Psoas muscle (tissue), 8 donors: ENCODE measurements around the gene SYNDIG1. TPM values are rescaled to one million over a fixed set of nuclear protein-coding genes. Genes with fewer than 3 reads are reported as not detected.

Experiments
- ATAC-seq, 4 donors: fragments of 200-7000 bp; cut with Tn5 transposase; one replicate each; pipeline ENCODE4 v1.9.1; 2020; ENCODE audit warnings: moderate library complexity in 3 of 4, mild to moderate bottlenecking in 2 of 4
- DNase-seq, 2 donors: peaks; one replicate each; pipeline ENCODE4 v3.0.0-alpha.2; 2020
- H3K27ac ChIP-seq: fragments of 200-600 bp; one replicate; pipeline ENCODE4 v1.8.0; 2022
- H3K27me3 ChIP-seq, 3 donors: fragments of 200-600 bp in 1 of 3; one replicate each; pipeline versions ENCODE4 v1.6.1 to v1.8.0; 2013 to 2022; ENCODE audit warnings: low read length in 2 of 3, mild to moderate bottlenecking in 2 of 3, moderate library complexity in 1 of 3; ENCODE audit not compliant: insufficient read depth in 3 of 3
- H3K36me3 ChIP-seq, 2 donors: fragments of 200-600 bp in 1 of 2; one replicate each; pipeline versions ENCODE4 v1.6.1 to v1.8.0; 2013 to 2022; ENCODE audit warnings: low read depth in 1 of 2, mild to moderate bottlenecking in 1 of 2, moderate library complexity in 1 of 2; ENCODE audit not compliant: insufficient read depth in 1 of 2
- H3K4me1 ChIP-seq: fragments of 200-600 bp; one replicate; pipeline ENCODE4 v1.8.0; 2022
- H3K4me3 ChIP-seq: fragments of 200-600 bp; one replicate; pipeline ENCODE4 v1.8.0; 2022; ENCODE audit warnings: mild to moderate bottlenecking
- H3K9me3 ChIP-seq: fragments of 200-600 bp; one replicate; pipeline ENCODE4 v1.8.0; 2022
- WGBS, 3 donors: extraction: QIAGEN DNeasy Blood & Tissue Kit; methylation state at CpG; one replicate each; pipeline versions ENCODE4 v1.1.6 to v1.1.7; 2013; 5-methylcytosine and 5-hydroxymethylcytosine counted together
- intact Hi-C, 2 donors: fragments of 100-400 bp; cut with DNase I; formaldehyde crosslinking; loops; one replicate each; pipeline versions ENCODE4 v1.11.0 to v1.14.2; 2022
- polyA plus RNA-seq, 3 donors: library from polyadenylated mRNA; stranded (reverse); fragments of 200-250 nt; gene quantifications; one replicate each; pipeline ENCODE4 v1.2.3, GENCODE V29; 2013
- total RNA-seq, 4 donors: library from RNA; stranded (reverse); fragmentation: NEBNext Ultra II Directional in 2 of 4; extraction: Animal tissue kit (Norgen Biotek cat#: 25700) in 2 of 4; gene quantifications; one replicate each; pipeline versions ENCODE4 v1.2.1 to v1.2.4, GENCODE V29; 2021 to 2023
- TF ChIP-seq, protein P1 (sequence below): fragments of 200-600 bp; IDR thresholded peaks from one replicate; pipeline ENCODE4 v1.8.0; 2022; ENCODE audit warnings: antibody characterized with exemption
- donor health status: healthy with polysubstance abuse.
- donor health status: DM: no; HTN: no; CAD: no; lungs with moderate emphysema.
- donor health status: Bipolar disorder and iron deficiency.
- donor health status: healthy.
- donor health status: DM: yes; HTN: yes; CAD: no.
- donor health status: DM: no; HTN: no; CAD: no.
- donor health status: DM: no; HTN: no; CAD: no.
- donor health status: DM: yes; HTN: yes; CAD: no.

Gene SYNDIG1
- total and polyA plus RNA-seq, 7 donors, result 0.03 to 0.10 TPM; not detected in 5

DNA sequence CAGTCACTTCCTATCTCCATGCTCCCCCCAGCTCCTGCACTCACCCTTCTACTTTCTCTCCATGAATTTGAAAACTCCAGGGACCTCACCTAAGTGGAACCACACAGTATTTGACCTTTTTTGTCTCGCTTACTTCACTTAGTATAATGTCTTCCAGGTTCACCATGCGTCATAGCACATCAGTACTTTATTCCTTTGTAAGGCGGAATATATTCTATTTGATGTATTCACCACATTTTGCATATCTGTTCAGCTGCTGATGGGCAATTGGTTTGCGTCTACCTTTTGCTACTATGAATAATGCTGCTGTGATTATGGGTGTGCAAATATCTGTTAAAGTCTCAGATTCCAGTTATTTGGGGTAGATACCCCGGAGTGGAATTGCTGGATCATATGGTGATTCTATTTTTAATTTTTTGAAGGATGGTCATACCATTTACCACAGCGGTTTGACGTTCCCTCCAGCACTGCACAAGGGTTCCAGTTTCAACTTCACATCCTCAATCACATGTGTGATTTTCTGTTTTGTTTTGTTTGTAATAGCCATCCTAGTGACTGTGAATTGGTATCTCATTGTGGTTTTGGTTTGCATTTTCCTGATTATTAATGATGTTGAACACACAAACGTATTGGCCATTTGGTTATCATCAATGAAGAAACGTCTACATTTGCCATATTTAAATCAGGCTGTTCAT, 20.3 kb upstream of the SYNDIG1 start:
- intact Hi-C loops, result no loop called here
- Histone ChIP-seq H3K9me3 (no peaks in the 10 kb centered on the region), H3K27ac (no peak overlapping the region), H3K36me3 (no peaks in the 10 kb centered on the region), H3K4me1 (no peaks in the 10 kb centered on the region), H3K4me3 (no peak overlapping the region), H3K27me3 (peaks cover 0 to 3% (median 0%) of the 10 kb centered on the region in 3 donors)
- ATAC-seq (no peak), DNase-seq (no peak)
- WGBS, 3 donors, result 70 to 86% (median 84%) methylated on average over 9 of the region's 9 CpGs
- TF ChIP-seq, protein P1, sequence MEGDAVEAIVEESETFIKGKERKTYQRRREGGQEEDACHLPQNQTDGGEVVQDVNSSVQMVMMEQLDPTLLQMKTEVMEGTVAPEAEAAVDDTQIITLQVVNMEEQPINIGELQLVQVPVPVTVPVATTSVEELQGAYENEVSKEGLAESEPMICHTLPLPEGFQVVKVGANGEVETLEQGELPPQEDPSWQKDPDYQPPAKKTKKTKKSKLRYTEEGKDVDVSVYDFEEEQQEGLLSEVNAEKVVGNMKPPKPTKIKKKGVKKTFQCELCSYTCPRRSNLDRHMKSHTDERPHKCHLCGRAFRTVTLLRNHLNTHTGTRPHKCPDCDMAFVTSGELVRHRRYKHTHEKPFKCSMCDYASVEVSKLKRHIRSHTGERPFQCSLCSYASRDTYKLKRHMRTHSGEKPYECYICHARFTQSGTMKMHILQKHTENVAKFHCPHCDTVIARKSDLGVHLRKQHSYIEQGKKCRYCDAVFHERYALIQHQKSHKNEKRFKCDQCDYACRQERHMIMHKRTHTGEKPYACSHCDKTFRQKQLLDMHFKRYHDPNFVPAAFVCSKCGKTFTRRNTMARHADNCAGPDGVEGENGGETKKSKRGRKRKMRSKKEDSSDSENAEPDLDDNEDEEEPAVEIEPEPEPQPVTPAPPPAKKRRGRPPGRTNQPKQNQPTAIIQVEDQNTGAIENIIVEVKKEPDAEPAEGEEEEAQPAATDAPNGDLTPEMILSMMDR, result no peak

DNA sequence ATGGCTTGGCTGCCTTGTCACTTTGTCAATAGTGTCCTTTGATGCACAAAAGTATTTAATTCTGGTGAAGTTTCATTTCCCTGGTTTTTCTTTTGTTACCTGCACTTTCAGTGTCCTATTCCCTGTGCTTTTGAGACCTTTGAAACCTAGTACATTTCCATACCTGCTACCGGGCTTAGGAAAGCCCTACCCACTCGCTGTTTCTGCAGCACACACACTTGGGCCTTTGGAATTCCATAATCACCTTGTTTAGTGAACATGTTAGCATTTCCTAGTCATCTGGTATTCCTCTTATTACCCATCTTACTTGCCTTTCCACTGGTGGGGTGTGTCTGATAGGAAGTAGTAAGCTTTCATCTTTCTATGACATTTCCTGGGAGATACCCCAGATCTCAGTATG, 19.3 kb upstream of the SYNDIG1 start:
- Histone ChIP-seq H3K9me3 (no peaks in the 10 kb centered on the region), H3K4me3 (no peak overlapping the region), H3K36me3 (no peaks in the 10 kb centered on the region), H3K27ac (no peak overlapping the region), H3K4me1 (no peaks in the 10 kb centered on the region), H3K27me3 (peaks cover 0 to 3% (median 0%) of the 10 kb centered on the region in 3 donors)
- TF ChIP-seq, protein P1, result no peak
- ATAC-seq (no peak), DNase-seq (no peak)
- WGBS, 3 donors, result 83 to 93% (median 93%) methylated on average over 2 of the region's 2 CpGs
- intact Hi-C loops, result no loop called here

DNA sequence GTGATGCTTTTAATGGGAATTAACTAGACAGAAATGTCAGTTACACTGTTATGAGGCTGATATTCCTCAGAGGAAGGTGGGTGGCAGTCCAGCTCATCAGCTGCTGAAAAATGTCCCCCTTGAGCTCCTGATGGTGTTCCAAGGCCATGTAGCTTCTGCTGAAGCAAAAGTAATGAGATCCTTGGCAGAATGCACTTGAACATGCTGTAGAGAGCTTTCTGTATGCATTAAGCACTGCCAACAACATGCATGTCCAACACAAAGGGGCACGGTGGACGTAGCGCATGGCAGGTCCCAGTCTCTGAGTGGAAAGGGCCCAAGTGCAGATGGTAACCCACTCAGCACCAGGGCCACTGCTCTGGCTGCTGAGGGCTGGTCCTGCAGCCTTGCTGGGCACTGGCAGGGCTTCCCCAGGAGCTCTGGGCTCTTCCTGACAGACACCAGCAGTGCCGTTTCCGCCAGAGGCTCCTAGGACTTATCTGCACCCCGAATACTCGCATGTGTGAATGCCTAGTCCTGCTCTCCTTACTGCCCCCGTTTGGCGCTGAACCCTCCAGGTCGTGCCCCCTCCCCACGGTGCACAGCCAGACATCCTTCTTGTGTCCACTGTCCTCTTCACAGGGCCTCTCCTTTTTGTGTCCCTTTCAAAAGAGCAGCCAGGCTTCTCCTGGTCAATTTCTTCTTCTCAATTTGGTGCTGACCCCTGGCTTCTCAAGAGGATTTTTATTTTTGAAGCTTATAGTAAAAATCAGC, 18.6 kb upstream of the SYNDIG1 start:
- peaks cover 0 to 3% (median 0%) of the 10 kb centered on the region in 3 donors for H3K27me3 ChIP-seq
- H3K4me1 ChIP-seq, result no peaks in the 10 kb centered on the region
- no peak for ATAC-seq
- no peak overlapping the region for H3K4me3 ChIP-seq
- H3K36me3 ChIP-seq, result no peaks in the 10 kb centered on the region
- no peaks in the 10 kb centered on the region for H3K9me3 ChIP-seq
- no peak overlapping the region for H3K27ac ChIP-seq
- TF ChIP-seq, protein P1, result no peak
- intact Hi-C loops, result no loop called here
- WGBS, 3 donors, result 68 to 72% (median 72%) methylated on average over 11 of the region's 11 CpGs
- DNase-seq, result no peak

DNA sequence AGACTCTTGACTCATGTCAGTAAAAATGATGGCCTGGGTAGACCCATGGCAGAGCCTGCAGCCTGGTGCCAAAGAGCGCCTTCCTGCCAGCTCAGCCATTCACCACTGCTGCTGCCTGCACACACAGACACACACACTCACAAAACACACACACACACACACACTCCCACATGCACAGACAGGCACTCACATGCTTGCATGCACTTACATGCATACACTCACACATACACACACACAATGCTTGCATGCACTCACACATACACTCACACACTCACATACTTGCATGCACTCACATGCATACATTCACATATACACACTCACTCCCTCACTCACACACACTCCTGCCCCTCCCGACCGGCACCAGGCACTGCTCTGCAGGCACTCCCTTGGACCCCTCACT, 18.0 kb upstream of the SYNDIG1 start:
- Histone ChIP-seq H3K4me3 (no peak overlapping the region), H3K9me3 (no peaks in the 10 kb centered on the region), H3K4me1 (no peaks in the 10 kb centered on the region), H3K27ac (no peak overlapping the region), H3K27me3 (peaks cover 0 to 3% (median 0%) of the 10 kb centered on the region in 3 donors), H3K36me3 (no peaks in the 10 kb centered on the region)
- intact Hi-C loops, result no loop called here
- TF ChIP-seq, protein P1, result no peak
- DNase-seq, result no peak
- no peak for ATAC-seq
- 79 to 83% (median 81%) methylated on average over 3 of the region's 3 CpGs for WGBS, 3 donors
